Brain pericyte (primary cell): ENCODE measurements around the gene PLEKHA7.

Source experiments
- DNase-seq: peaks from one replicate; pipeline ENCODE4 v3.0.0-alpha.2; 2012; ENCODE audit warnings: low read depth, low spot score

PLEKHA7 gene

DNA sequence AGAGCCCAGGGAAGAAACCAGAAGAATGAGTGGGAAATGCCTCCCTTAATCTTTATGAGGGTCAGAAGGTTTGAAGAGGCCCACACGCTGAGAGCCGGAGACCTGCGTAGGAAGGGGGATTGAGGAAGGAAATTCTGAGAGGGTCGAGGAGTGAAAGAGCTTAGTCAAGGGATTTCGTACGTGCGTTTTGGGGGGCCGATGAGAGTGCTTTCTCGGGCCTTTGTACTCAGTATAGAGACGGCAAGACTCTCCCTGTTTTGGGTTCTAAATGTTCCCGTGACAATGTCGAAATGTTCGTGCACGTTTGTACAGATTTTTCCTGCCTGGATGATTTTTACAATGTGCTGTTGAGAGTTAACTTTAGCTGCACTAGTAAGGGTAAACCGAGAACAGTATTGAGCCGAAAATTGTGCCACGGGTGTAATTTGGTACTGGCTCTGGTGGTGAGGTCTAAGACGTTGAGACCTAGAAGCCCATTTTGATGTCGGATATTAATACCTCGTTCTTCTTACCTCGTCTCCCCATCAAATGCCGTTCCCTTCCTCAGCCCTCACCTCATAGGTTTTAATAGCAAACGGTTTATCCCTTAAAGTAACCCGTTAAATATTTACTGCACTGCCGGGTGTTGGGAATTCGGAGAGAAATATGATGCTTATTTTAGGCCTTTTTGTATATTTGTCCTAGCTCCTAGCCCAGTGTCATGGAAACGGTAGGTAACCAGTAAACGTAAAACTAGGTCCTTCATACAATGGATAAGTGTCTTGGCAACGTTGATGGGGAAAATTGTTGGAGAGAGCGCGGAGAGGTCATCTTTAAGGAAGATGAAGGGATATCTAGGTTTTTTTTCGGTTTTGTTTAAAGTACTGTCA, 275.0 kb downstream of the PLEKHA7 start:
- DNase-seq = no peak

DNA sequence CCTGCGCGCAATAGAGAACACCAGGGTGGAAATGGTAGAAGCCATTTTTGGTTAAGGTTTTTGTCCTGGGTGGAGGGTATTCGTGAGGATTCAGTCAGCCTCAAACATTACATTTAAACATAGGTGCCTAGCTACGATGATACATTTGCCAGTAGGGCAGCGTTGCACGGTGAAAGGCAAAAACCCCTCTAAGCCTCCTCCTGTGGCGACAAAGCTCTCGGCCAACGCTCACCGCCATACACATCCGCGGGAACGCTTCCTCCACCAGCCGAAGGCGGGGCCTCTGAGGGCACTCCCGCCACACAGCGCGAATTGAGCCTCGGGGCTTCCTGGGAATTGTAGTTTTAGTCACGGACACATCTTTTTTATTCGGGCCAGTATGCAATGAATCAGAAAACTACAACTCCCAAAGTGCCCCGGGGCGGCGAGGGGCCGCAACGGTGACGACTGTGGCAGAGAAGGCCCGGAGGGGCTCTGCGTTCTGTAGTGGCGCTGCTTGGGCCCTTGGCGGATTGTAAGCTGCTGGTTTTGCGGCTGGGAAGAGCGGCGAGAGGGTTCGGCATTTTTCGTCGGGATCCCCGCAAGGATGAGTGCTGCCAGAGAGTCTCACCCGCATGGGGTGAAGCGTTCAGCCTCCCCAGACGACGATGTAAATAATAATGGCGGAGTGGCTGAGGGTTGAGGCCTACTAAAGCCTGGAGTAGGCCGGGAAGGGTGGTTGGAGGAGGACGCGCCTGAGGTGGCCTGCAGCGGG, 275.8 kb downstream of the PLEKHA7 start, which contains the start of gene C11orf58:
TSS of gene C11orf58 (plus strand) at position 455 of the 754 bp plus-strand sequence. CDS start at position 587, 132 bp downstream.
- DNase-seq = peak; percentile 89

GRCh38 chr11:16737818-16738192, 276.4 kb downstream of the PLEKHA7 start:
- no peak for DNase-seq
